Measurements from ENCODE around the gene SRP72.

SRP72 gene

GRCh38 chr4:56465599-56466295, 1.7 kb upstream of the SRP72 start:
- no peak for DNase-seq

- peak; percentile 2 for DNase-seq
These were observed 1.1 kb upstream of the SRP72 start for GRCh38 chr4:56466296-56466761.

- peak; percentile 3 for DNase-seq
These were observed 520 bp upstream of the SRP72 start for GRCh38 chr4:56466910-56467283.

- peak; percentile 56 for DNase-seq
These were observed 643 bp downstream of the SRP72 start for GRCh38 chr4:56468097-56468422.

GRCh38 chr4:56469489-56470210, 2.2 kb downstream of the SRP72 start:
- DNase-seq = no peak

GRCh38 chr4:56475917-56476316, 8.5 kb downstream of the SRP72 start:
- no peak for DNase-seq

GRCh38 chr4:56477192-56477702, 9.8 kb downstream of the SRP72 start:
- DNase-seq = no peak

- no peak for DNase-seq
These were observed 13.3 kb downstream of the SRP72 start for GRCh38 chr4:56480691-56481090.

GRCh38 chr4:56496241-56496640, 28.8 kb downstream of the SRP72 start:
- no peak for DNase-seq

GRCh38 chr4:56505269-56506130, 38.1 kb downstream of the SRP72 start, which contains the start of gene ARL9:
ARL9 (plus strand) TSS chr4:56505791; CDS start chr4:56505863, 72 bp downstream.
- DNase-seq = no peak

- no peak for DNase-seq
These were observed 43.7 kb downstream of the SRP72 start for GRCh38 chr4:56511098-56511497.

GRCh38 chr4:56512166-56512565, 44.7 kb downstream of the SRP72 start:
- DNase-seq = no peak

- DNase-seq = no peak
These were observed 46.1 kb downstream of the SRP72 start for GRCh38 chr4:56513517-56513916.

GRCh38 chr4:56530269-56531148, 63.1 kb downstream of the SRP72 start:
- DNase-seq = peak; percentile 84

GRCh38 chr4:56531149-56531770, 63.8 kb downstream of the SRP72 start:
- DNase-seq = no peak

- no peak for DNase-seq
These were observed 64.4 kb downstream of the SRP72 start for GRCh38 chr4:56531823-56532222.

- no peak for DNase-seq
These were observed 64.8 kb downstream of the SRP72 start for GRCh38 chr4:56532239-56532638.

GRCh38 chr4:56535915-56536314, 68.5 kb downstream of the SRP72 start:
- no peak for DNase-seq

- DNase-seq = no peak
These were observed 69.7 kb downstream of the SRP72 start for GRCh38 chr4:56537147-56537546.

- no peak for DNase-seq
These were observed 73.4 kb downstream of the SRP72 start for GRCh38 chr4:56540826-56541225.

GRCh38 chr4:56544573-56545131, 77.2 kb downstream of the SRP72 start:
- DNase-seq = peak; percentile 80

All from RPMI8226 (cell line).